ENCODE measurements around the gene DNAI2. TPM values are rescaled to one million over a fixed set of nuclear protein-coding genes. Genes with fewer than 3 reads are reported as not detected.

The DNAI2 gene
- total RNA-seq, 1 donor from 2014 or later, result not detected

- H3K4me3 Mint-ChIP-seq (ENCODE audit: unreplicated experiment), result no peak overlapping the region
- H3K9me3 Mint-ChIP-seq (ENCODE audit: unreplicated experiment), result peaks cover 6% of the 10 kb centered on the region
- peaks cover 10% of the 10 kb centered on the region for H3K27me3 Mint-ChIP-seq (ENCODE audit: unreplicated experiment)
- H3K4me1 Mint-ChIP-seq (ENCODE audit: low read depth, unreplicated experiment), result peaks cover 17% of the 10 kb centered on the region
- peaks cover 8% of the 10 kb centered on the region for H3K36me3 Mint-ChIP-seq (ENCODE audit: unreplicated experiment)
- H3K27ac Mint-ChIP-seq (ENCODE audit: unreplicated experiment), result peak overlapping the region; percentile 84
- no peak for DNase-seq
- no peak for TF ChIP-seq CTCF (IDR thresholded peaks at IDR 0.05; ENCODE audit: partially characterized antibody, unreplicated experiment)
Measured at GRCh38 chr17:74250324-74250995, 23.6 kb upstream of the DNAI2 start.

- Mint-ChIP-seq H3K9me3 (ENCODE audit: unreplicated experiment) (peaks cover 6% of the 10 kb centered on the region), H3K36me3 (ENCODE audit: unreplicated experiment) (peaks cover 8% of the 10 kb centered on the region), H3K27ac (ENCODE audit: unreplicated experiment) (peak overlapping the region; percentile 84), H3K27me3 (ENCODE audit: unreplicated experiment) (peaks cover 10% of the 10 kb centered on the region), H3K4me3 (ENCODE audit: unreplicated experiment) (peak overlapping the region; percentile 3), H3K4me1 (ENCODE audit: low read depth, unreplicated experiment) (peaks cover 17% of the 10 kb centered on the region)
- no peak for DNase-seq
- TF ChIP-seq CTCF (IDR thresholded peaks at IDR 0.05; ENCODE audit: partially characterized antibody, unreplicated experiment), result no peak
Measured at GRCh38 chr17:74251051-74251450, 23.0 kb upstream of the DNAI2 start.

- DNase-seq, result no peak
- H3K27ac Mint-ChIP-seq (ENCODE audit: unreplicated experiment), result no peak overlapping the region
- peaks cover 17% of the 10 kb centered on the region for H3K4me1 Mint-ChIP-seq (ENCODE audit: low read depth, unreplicated experiment)
- H3K27me3 Mint-ChIP-seq (ENCODE audit: unreplicated experiment), result peaks cover 10% of the 10 kb centered on the region
- peaks cover 6% of the 10 kb centered on the region for H3K36me3 Mint-ChIP-seq (ENCODE audit: unreplicated experiment)
- TF ChIP-seq CTCF (IDR thresholded peaks at IDR 0.05; ENCODE audit: partially characterized antibody, unreplicated experiment), result no peak
- peak overlapping the region; percentile 10 for H3K4me3 Mint-ChIP-seq (ENCODE audit: unreplicated experiment)
- H3K9me3 Mint-ChIP-seq (ENCODE audit: unreplicated experiment), result peaks cover 5% of the 10 kb centered on the region
Measured at GRCh38 chr17:74251569-74251968, 22.5 kb upstream of the DNAI2 start.

- no peak for DNase-seq
- no peak overlapping the region for H3K4me3 Mint-ChIP-seq (ENCODE audit: unreplicated experiment)
- H3K36me3 Mint-ChIP-seq (ENCODE audit: unreplicated experiment), result peaks cover 1% of the 10 kb centered on the region
- no peak for TF ChIP-seq CTCF (IDR thresholded peaks at IDR 0.05; ENCODE audit: partially characterized antibody, unreplicated experiment)
- H3K4me1 Mint-ChIP-seq (ENCODE audit: low read depth, unreplicated experiment), result peaks cover 17% of the 10 kb centered on the region
- peaks cover 3% of the 10 kb centered on the region for H3K9me3 Mint-ChIP-seq (ENCODE audit: unreplicated experiment)
- no peak overlapping the region for H3K27ac Mint-ChIP-seq (ENCODE audit: unreplicated experiment)
- H3K27me3 Mint-ChIP-seq (ENCODE audit: unreplicated experiment), result peaks cover 8% of the 10 kb centered on the region
Measured at GRCh38 chr17:74252211-74252610, 21.8 kb upstream of the DNAI2 start.

GRCh38 chr17:74253036-74253435, 21.0 kb upstream of the DNAI2 start:
- Mint-ChIP-seq H3K36me3 (ENCODE audit: unreplicated experiment) (no peaks in the 10 kb centered on the region), H3K4me3 (ENCODE audit: unreplicated experiment) (no peak overlapping the region), H3K27ac (ENCODE audit: unreplicated experiment) (peak overlapping the region; percentile 52), H3K9me3 (ENCODE audit: unreplicated experiment) (peaks cover 3% of the 10 kb centered on the region), H3K27me3 (ENCODE audit: unreplicated experiment) (peaks cover 8% of the 10 kb centered on the region), H3K4me1 (ENCODE audit: low read depth, unreplicated experiment) (peaks cover 15% of the 10 kb centered on the region)
- TF ChIP-seq CTCF (IDR thresholded peaks at IDR 0.05; ENCODE audit: partially characterized antibody, unreplicated experiment), result no peak
- DNase-seq, result no peak

Measured in glutamatergic neuron (in vitro differentiated cells).